Vagina (tissue), 2 donors: ENCODE data around the gene IFNLR1.

Experiments
- POLR2A ChIP-seq, 2 donors: fragments of 450-650 bp; IDR thresholded peaks; one replicate each; pipeline ENCODE4 v1.6.1; 2017; ENCODE audit warnings: antibody characterized with exemption in 2 of 2, mild to moderate bottlenecking in 2 of 2, moderate library complexity in 2 of 2
- POLR2AphosphoS5 ChIP-seq, 2 donors: sonication (generic); formaldehyde crosslinking; IDR thresholded peaks; one replicate each; pipeline ENCODE4 v1.9.0; 2017; ENCODE audit warnings: antibody characterized with exemption in 2 of 2, mild to moderate bottlenecking in 2 of 2, low read depth in 1 of 2; ENCODE audit not compliant: insufficient read depth in 1 of 2
- TF ChIP-seq, protein P1 (sequence below), 3 experiments: fragments of 450-650 bp in 2 of 3; fragments of 200-600 bp in 1 of 3; sonication (generic) in 1 of 3; IDR thresholded peaks; one replicate each; pipeline ENCODE4 v1.5.1; 2017 to 2019; ENCODE audit warnings: antibody characterized with exemption in 3 of 3, mild to moderate bottlenecking in 2 of 3, moderate library complexity in 2 of 3

DNA sequence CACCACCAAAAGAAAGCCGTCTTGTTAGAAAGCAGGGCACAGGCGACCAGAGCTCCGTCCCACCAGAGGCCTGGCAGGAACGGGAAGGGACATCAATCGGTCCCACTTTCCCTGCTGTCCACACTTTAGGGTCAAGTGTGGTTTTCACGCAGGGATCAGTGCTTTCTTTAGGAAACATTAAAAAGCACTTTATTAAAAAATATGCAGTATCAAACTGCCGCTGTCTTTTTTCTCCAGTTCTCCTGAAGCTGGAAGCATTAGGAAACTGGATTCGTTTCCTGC is 437 bp downstream of the IFNLR1 start:
- no peak for TF ChIP-seq POLR2A (IDR thresholded peaks at IDR 0.05)
- TF ChIP-seq POLR2AphosphoS5 (IDR thresholded peaks at IDR 0.05; ENCODE audit: insufficient read depth in 1 of 2, low read depth in 1 of 2) = no peak
- TF ChIP-seq, protein P1, sequence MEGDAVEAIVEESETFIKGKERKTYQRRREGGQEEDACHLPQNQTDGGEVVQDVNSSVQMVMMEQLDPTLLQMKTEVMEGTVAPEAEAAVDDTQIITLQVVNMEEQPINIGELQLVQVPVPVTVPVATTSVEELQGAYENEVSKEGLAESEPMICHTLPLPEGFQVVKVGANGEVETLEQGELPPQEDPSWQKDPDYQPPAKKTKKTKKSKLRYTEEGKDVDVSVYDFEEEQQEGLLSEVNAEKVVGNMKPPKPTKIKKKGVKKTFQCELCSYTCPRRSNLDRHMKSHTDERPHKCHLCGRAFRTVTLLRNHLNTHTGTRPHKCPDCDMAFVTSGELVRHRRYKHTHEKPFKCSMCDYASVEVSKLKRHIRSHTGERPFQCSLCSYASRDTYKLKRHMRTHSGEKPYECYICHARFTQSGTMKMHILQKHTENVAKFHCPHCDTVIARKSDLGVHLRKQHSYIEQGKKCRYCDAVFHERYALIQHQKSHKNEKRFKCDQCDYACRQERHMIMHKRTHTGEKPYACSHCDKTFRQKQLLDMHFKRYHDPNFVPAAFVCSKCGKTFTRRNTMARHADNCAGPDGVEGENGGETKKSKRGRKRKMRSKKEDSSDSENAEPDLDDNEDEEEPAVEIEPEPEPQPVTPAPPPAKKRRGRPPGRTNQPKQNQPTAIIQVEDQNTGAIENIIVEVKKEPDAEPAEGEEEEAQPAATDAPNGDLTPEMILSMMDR (IDR thresholded peaks at IDR 0.05) = no peak
